DND-41 (cell line): ENCODE measurements around the gene ANKDD1B.
"Not testable (repeated sequence)": the region's sequence is repeated elsewhere in the genome, so short reads cannot be mapped to it uniquely, and the experiment has no call there.

ENCODE experiments used
- ATAC-seq: fragments of 200-7000 bp; cut with Tn5 transposase; 3 replicates; pipeline ENCODE4 v1.9.1; 2021; ENCODE audit warnings: low read depth; ENCODE audit not compliant: insufficient read depth
- DNase-seq: peaks from one replicate; pipeline ENCODE4 v3.0.0-alpha.2; 2020
- H2AFZ ChIP-seq: 2 replicates; pipeline ENCODE4 v1.6.0; 2012; ENCODE audit warnings: low read depth, low read length
- H3K27ac ChIP-seq: 2 replicates; pipeline ENCODE4 v1.5.1; 2012; ENCODE audit warnings: low read length, inconsistent platforms
- H3K27me3 ChIP-seq: fragments of 200-600 bp; sonication (generic); 2 replicates; pipeline ENCODE4 v1.6.0; 2012; ENCODE audit warnings: low read length, mild to moderate bottlenecking, inconsistent platforms; ENCODE audit not compliant: insufficient read depth, poor library complexity
- H3K36me3 ChIP-seq: 2 replicates; pipeline ENCODE4 v1.5.1; 2012; ENCODE audit warnings: low read length, inconsistent platforms; ENCODE audit not compliant: insufficient read depth
- H3K4me1 ChIP-seq: 2 replicates; pipeline ENCODE4 v1.5.1; 2012; ENCODE audit warnings: mild to moderate bottlenecking, low read length; ENCODE audit not compliant: insufficient read depth
- H3K4me2 ChIP-seq: 2 replicates; pipeline ENCODE4 v1.6.0; 2012; ENCODE audit warnings: mild to moderate bottlenecking, moderate library complexity, low read length, inconsistent platforms; ENCODE audit not compliant: insufficient read depth
- H3K4me3 ChIP-seq, 2 experiments: fragments of 200-600 bp in 1 of 2; shearing (Covaris generic) in 1 of 2; 2 replicates each; pipeline ENCODE4 v1.5.1; 2012 to 2016; ENCODE audit warnings: inconsistent platforms in 2 of 2, low read length in 2 of 2, mild to moderate bottlenecking in 2 of 2, low read depth in 1 of 2, moderate library complexity in 1 of 2
- H3K79me2 ChIP-seq: 2 replicates; pipeline ENCODE4 v1.6.0; 2012; ENCODE audit warnings: low read length, inconsistent platforms; ENCODE audit not compliant: insufficient read depth
- H3K9ac ChIP-seq: 2 replicates; pipeline ENCODE4 v1.6.0; 2012; ENCODE audit warnings: low read depth, mild to moderate bottlenecking, inconsistent platforms, low read length, moderate library complexity
- H3K9me3 ChIP-seq: 2 replicates; pipeline ENCODE4 v1.5.1; 2012; ENCODE audit warnings: low read length, moderate library complexity, mild to moderate bottlenecking, inconsistent platforms; ENCODE audit not compliant: insufficient read depth, severe bottlenecking
- H4K20me1 ChIP-seq: 2 replicates; pipeline ENCODE4 v1.6.0; 2012; ENCODE audit warnings: low read length; ENCODE audit not compliant: insufficient read depth
- CTCF ChIP-seq: IDR thresholded peaks from 2 replicates; pipeline ENCODE4 v1.5.1; 2012; ENCODE audit warnings: borderline replicate concordance, low read length, moderate library complexity, mild to moderate bottlenecking; ENCODE audit not compliant: poor library complexity, severe bottlenecking; ENCODE audit errors: extremely low read depth
- EZH2 ChIP-seq: IDR thresholded peaks from 3 replicates; pipeline ENCODE4 v1.6.1; 2012; ENCODE audit warnings: borderline replicate concordance, low read depth, mild to moderate bottlenecking, moderate library complexity, low read length, inconsistent platforms; ENCODE audit not compliant: severe bottlenecking

ANKDD1B gene

GRCh38 chr5:75567710-75568109 is 43.5 kb upstream of the ANKDD1B start:
- TF ChIP-seq CTCF, result no peak
- no peak for TF ChIP-seq EZH2
- Histone ChIP-seq H4K20me1 (peaks cover 5% of the 10 kb centered on the region; the same call in 1 of the 2 replicates), H2AFZ (no peak overlapping the region), H3K9me3 (no peaks in the 10 kb centered on the region), H3K27ac (no peak overlapping the region), H3K36me3 (peaks cover 39% of the 10 kb centered on the region; the same call in 1 of the 2 replicates), H3K4me2 (no peak overlapping the region), H3K4me3 (no peak overlapping the region), H3K4me1 (no peaks in the 10 kb centered on the region), H3K9ac (no peak overlapping the region), H3K79me2 (peaks cover 34% of the 10 kb centered on the region; the same call in 1 of the 2 replicates), H3K27me3 (no peaks in the 10 kb centered on the region)
- ATAC-seq, result no peak
- DNase-seq, result no peak

- Histone ChIP-seq H3K9me3 (no peaks in the 10 kb centered on the region), H3K4me3 (no peak overlapping the region), H3K4me1 (no peaks in the 10 kb centered on the region), H3K4me2 (no peak overlapping the region), H3K27ac (no peak overlapping the region), H3K36me3 (peaks cover 39% of the 10 kb centered on the region; the same call in 1 of the 2 replicates), H3K79me2 (peaks cover 29% of the 10 kb centered on the region; the same call in 1 of the 2 replicates), H4K20me1 (peaks cover 5% of the 10 kb centered on the region; the same call in 1 of the 2 replicates), H3K27me3 (no peaks in the 10 kb centered on the region), H3K9ac (no peak overlapping the region), H2AFZ (no peak overlapping the region)
- ATAC-seq, result no peak
- no peak for DNase-seq
- TF ChIP-seq CTCF (no peak), EZH2 (no peak)
Observed at GRCh38 chr5:75568202-75568601, 43.1 kb upstream of the ANKDD1B start.

- TF ChIP-seq CTCF, result no peak
- no peak for TF ChIP-seq EZH2
- Histone ChIP-seq H3K9ac (no peak overlapping the region), H4K20me1 (peaks cover 5% of the 10 kb centered on the region; the same call in 1 of the 2 replicates), H3K4me3 (no peak overlapping the region), H3K27ac (no peak overlapping the region), H3K79me2 (peaks cover 6% of the 10 kb centered on the region; the same call in 1 of the 2 replicates), H3K27me3 (no peaks in the 10 kb centered on the region), H3K4me2 (no peak overlapping the region), H3K9me3 (no peaks in the 10 kb centered on the region), H3K36me3 (peaks cover 35% of the 10 kb centered on the region; the same call in 1 of the 2 replicates), H3K4me1 (no peaks in the 10 kb centered on the region), H2AFZ (no peak overlapping the region)
- ATAC-seq (no peak), DNase-seq (no peak)
Observed at GRCh38 chr5:75571547-75571946, 39.7 kb upstream of the ANKDD1B start.

GRCh38 chr5:75574791-75575190 is 36.5 kb upstream of the ANKDD1B start:
- no peak overlapping the region for H3K27ac ChIP-seq
- no peaks in the 10 kb centered on the region for H4K20me1 ChIP-seq
- DNase-seq (no peak), ATAC-seq (no peak)
- H3K79me2 ChIP-seq, result no peaks in the 10 kb centered on the region
- H2AFZ ChIP-seq, result no peak overlapping the region
- H3K9me3 ChIP-seq, result no peaks in the 10 kb centered on the region
- TF ChIP-seq CTCF, result no peak
- no peak for TF ChIP-seq EZH2
- no peak overlapping the region for H3K4me3 ChIP-seq
- no peak overlapping the region for H3K4me2 ChIP-seq
- H3K27me3 ChIP-seq, result no peaks in the 10 kb centered on the region
- no peaks in the 10 kb centered on the region for H3K4me1 ChIP-seq
- peaks cover 42% of the 10 kb centered on the region for H3K36me3 ChIP-seq
- H3K9ac ChIP-seq, result no peak overlapping the region

GRCh38 chr5:75578280-75578679 is 33.0 kb upstream of the ANKDD1B start:
- DNase-seq, H3K9me3 ChIP-seq, H2AFZ ChIP-seq, H3K4me2 ChIP-seq, H3K27ac ChIP-seq, ATAC-seq, H3K4me3 ChIP-seq, H4K20me1 ChIP-seq, H3K4me1 ChIP-seq, H3K9ac ChIP-seq, H3K27me3 ChIP-seq, H3K79me2 ChIP-seq: not testable (repeated sequence)
- peaks cover 40% of the 10 kb centered on the region for H3K36me3 ChIP-seq
